Suppressor macrophage treated with lipopolysaccharide for 4 hours (primary cell): Measurements from ENCODE around the gene RTN4R.
"Not testable (repeated sequence)": the region's sequence is repeated elsewhere in the genome, so short reads cannot be mapped to it uniquely, and the experiment has no call there.

Source experiments
- DNase-seq: peaks from one replicate; pipeline ENCODE4 v3.0.0-alpha.2; 2020

The RTN4R gene

DNA sequence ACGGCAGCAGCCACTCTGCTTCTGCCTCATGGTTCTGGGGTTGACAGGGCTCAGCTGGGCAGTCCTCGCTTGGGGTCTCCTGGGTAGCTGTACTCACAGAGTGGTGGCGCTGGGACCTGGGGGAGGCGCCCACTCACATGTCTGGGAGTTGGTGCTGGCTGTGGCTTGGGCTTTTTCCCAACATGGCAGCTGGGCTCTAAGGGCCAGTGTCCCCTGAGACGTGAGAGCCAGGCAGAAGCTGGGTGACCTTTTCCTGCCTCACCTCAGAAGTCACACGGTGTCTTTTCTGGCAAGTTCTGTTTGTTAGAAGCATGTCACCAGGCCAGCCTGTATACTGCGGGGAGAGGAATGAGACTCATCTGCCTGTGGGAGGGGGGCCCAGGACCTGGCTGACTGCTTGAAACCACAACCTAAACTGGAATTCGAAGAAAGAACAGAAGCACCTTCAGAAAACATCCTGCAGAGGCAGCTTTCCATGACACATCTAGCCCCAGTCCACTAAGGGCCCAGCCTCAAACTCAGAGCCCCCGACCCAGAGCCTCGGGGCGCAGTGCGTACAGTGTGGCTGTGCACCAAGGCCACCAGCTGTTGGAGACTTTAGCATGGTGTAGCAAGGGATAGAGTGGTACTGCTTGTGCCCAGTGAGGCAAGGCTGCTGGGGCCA is 37.2 kb upstream of the RTN4R start:
- not testable (repeated sequence) for DNase-seq

DNA sequence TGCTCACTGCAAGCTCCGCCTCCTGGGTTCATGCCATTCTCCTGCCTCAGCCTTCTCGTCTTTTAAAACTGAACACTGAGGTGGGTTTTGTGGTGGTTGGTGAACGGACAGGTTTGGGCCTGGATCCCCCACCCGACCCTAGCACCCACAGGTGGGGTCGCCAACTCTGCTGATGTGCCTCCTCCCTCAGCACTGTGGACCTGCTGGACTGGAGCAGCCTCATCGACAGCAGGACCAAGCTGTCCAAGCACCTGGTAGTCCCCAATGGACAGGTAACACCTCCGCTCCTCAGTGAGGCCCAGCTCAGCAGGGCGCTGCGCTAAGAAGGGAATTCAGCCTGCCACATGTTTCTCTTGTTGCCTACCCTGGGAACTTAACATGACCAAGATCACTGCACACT is 36.5 kb upstream of the RTN4R start:
- DNase-seq, result no peak

DNA sequence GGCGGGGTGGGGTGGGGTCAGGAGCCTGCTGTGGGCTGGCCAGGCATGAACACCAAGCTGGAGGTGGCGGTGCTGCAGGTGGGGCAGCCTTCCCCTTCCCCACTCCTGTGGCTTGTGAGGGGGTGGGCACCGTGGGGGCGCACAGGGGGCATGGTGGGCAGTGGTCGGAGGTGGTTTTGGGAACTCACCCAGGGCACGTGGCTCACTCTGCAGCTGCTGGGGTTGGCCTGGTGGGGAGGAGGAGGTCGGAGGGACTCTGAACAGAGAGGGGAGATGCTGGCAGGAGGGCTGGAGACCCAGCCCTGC is 35.1 kb upstream of the RTN4R start:
- not testable (repeated sequence) for DNase-seq

DNA sequence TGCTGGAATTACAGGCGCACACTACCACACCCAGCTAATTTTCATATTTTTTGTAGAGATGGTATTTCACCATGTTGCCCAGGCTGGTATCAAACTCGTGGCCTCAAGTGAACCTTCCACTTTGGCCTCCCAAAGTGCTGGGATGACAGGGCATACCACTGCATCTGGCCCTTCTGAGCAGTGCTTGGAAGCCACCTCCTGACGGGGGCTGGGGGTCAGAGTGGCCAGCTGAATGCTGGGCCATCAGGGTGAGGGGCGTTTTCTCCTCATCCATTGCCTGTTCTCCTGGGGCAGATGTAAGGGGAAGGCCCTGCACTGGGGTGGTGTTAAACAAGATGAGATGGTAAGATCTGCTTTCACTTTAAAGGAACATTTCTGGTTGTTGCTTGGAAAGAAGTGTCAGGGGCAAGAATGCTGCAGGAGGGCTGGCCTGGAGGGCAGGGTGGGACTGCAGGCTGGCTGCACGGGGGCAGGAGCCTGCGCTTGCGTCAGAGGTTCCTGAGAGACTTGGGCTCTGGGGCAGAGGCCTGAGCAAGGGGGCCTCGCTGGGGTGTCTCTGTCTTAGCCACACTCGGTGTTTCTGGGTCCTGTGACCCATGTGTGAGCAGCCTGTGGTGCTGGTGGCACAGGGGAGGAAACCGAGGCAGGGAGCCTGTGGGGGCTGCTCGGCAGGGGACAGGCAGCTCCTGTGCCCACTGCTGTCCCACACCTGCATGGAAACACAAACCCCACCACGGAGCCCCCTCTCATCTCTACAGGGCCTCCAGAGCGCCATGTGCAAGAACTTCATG is 34.5 kb upstream of the RTN4R start:
- DNase-seq, result no peak

DNA sequence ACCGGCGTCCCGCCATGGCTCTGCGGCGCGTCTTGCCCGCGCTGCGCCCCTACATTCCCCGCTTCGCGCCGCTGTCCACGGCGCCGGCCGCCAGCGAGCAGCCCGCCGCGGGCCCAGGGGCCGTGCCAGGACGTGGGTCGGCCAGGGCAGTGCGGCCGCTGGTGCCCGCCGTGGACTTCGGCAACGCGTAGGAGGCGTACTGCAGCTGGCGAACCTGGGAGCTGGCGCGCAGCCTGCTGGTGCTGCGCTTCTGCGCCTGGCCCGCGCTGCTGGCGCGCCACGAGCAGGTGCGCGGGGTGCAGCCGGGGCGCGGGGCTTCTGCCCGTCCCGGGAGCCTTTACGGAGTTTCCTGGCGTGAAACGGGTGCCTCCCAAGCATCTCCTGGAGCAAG is 31.6 kb upstream of the RTN4R start:
- DNase-seq, result no peak

DNA sequence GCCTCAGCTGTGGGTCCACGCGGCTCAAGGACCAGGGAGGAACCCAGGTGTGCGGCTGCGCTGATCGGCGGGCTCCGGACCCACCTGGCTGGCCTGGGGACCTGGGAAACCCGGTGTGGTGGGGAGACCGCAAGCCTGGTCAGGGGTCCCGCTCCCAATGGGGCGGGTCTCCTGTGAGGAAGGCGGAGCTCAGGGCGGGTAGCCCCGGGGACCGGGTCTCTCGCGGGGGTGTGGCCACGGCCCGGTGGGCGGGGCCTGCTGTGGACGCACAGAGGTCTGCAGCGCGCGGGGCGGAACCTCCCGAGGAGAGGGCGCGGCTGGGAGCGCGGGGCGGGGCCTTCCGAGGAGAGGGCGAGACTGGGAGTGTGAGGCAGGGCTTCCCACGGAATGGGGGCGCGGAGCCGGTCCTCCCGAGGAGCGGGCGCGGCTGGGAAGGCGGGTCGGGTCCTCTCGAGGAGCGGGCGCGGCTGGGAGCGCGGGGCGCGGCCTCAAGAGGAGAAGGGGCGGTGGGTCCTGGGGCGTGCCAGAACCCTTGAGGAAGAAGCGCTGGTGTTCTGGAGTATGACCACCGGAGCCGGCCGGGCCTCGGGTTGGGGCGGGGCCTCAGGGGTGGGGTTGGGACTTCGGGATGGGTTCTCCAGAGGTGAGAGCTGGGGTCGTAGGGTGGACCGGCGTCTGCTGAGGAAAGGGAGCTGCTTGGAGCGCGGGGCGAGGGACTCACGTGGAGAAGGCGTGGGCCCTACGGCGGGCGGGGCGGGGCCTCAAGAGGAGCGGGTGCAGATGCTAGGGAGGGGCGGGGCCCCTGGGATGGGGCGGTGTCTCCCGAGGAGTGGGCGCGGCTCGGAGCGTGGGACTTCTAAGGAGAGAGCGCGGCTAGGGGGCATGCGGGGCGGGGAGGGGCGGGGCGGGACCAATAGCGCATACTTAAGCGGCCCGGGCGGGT is 31.0 kb upstream of the RTN4R start:
- DNase-seq, result peak; percentile 88

DNA sequence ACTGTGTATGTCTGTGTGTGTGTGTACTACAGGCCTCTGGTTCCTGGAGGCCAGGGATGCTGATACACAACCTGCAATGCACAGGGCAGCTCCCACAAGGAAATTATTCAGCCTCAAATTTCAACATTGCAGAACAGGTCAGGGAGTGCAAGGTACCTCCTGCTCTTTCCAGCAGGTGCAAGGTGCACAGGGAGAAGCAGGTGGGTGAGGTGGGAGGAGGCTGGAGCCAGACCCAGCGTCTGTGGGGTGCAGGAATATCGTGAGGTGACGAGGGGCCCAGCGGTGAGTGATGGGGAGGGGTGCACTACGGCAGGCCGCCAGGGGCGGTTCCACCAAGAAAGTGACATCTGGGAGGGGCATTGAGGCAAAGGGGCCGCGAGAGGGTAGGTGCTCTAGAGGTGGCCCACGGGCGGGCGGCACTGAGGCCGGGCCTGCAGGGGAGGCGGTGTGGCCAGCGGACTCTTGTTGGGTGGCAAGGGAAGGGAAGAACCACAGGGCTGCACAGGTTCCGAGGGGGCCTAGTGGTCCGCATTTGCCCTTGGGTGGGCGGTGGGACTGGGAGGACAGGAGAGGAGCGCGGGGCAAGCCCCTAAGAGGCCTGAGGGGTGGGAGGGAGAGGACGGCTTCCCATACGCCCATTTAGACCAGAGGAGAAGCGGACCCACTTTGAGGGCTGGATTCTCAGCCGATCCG is 30.1 kb upstream of the RTN4R start:
- no peak for DNase-seq

DNA sequence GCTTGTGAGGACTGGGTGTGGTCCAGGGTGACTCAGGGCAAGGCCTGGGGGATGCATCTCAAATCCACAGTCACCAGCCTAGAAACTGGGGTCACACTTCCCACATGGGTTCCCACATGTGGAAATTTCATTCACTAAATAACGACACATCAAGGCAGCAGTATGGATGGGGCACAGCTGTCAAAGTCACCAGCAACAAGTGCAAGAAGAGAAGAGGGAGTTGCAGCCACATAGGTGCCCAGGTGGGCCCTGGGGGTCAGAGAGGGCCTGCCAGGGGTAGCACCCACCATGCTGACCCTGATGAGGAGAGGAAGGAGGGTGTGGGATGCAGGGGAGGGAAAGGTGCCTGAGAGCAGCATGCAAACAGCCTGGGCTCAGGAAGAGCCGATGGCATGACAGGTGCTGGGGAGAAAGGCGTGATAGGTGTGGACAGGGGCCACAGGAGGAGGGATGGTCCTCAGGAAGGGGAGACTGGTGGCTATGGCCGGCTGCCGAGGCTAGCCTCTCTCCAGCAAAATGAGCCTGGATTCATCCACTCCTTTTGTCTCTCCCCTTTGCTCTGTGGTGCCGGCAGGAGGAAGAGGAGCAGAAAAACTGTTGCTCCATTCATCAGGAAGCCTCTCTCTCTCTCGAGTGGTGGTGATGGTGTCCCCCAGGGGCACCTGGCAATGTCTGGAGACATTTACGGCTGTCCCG is 29.4 kb upstream of the RTN4R start:
- DNase-seq, result no peak

DNA sequence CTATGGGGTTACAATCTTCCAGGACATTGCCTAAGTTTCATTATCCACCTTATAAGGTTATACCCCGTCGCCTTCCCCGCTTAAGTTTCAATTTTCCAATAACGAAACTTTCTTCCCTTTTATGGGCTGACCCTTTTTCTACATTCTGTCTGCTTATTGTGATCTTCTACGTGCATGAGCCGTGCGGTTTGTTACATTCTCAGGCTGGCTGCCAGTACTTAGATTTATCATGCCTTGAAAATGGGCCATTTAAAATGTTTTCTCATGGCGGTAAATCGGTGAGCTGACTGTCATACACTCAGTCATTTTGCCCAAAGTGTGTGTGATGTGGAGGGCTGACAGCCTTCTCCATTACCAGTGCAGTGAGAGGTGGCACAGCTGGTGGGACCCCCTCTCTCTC is 28.5 kb upstream of the RTN4R start:
- peak; percentile 6 for DNase-seq

DNA sequence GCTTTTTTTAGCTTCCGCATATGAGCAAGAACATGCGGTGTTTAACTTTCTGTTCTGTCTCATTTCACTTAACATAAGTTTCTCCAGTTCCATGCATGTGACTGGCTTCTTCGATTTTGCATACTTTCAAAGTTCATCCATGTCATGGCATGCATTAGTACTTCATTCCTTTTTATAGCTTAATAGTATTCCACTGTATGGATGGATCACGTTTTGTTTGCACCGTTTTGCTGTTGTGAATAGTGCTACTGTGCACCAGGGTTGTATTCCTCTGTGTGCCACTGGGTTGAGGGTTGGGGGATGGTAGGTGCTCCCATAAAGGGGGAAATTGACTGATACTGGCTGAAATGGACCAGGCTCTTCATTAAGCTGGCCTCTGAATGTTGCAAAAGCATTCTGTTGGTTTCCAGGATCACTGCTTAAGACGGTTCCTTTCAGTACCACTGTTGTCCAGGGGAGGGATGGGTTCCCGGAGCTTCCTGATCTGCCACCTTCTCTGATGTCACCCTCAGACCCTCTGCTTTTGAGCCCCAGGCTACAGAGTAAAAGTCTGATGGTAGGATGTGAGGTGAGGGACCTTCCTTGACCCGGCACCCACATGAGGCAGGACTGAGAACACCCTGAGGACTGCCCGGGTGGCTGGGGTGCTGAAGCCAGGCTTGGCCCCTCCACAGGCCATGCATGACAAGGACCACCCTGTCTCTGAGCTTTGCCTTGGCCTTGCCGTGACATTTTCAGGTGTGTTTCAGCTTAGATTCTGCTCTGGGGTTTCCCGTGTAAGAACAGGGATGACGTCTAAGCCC is 27.3 kb upstream of the RTN4R start:
- DNase-seq, result no peak

DNA sequence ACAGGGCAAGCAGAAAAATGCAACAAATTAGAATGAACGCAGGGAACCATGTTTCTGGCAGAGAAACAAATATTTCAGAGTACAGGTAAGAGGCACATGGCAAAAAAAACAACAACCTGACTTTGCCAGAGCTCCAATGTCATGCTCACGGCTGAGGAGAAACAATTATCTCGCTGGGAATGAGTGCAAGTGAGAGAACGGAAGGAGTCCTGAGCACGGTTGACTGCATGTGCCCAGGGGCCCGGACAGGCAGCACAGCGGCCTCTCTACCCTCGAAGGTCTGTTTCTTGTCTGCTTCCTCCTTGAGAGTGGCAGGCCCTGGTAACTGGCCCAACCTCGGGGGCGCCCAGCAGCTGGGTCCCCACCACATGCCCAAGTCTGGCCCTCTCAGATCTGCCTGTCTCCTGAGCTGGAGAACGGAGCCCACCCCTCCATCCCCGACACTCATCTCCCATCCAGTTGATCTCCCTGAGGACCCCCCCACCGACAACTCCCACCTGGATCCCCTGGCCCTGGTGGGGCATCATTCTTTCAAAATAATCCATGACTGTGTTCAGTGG is 24.6 kb upstream of the RTN4R start:
- no peak for DNase-seq

DNA sequence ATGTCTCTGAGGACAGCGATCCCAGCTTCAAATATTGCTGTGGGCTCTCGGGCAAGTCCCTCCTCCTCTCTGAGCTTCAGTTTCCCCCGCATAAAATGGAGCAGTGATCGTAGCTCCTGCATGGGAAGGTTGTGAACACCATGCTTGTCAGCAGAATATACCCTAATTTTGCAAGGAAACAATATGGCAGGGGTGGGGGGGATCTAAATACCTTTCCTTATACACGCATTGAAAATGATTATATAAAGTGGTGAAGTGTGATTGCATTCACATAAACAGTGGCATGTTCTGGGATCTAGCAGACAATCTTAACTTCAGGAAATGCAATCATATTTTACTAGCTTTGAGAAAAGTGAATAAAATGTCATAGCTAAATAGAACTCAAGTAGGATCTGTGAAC is 24.0 kb upstream of the RTN4R start:
- DNase-seq, result no peak

DNA sequence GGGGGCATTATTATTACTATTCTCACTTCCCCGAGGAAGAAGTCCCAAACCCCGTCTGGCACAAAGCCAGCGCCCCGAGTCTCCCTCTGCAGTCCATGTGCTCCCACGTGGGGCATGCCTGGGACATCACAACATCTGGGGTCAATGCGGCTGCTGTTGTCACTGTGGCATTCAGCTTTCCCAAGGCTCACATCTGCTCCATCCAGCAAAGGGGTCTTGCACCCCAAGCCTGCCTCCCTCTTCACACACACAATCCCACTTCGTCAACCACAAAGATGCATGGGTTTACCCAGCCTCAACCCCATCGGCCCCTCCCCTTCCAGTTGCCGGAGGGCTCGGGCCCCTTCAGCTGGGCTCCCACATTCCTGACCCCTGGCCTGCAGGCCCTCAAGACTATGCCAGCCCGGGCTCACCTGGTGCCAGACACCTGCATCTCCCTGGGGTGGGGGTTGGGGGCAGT is 23.5 kb upstream of the RTN4R start:
- no peak for DNase-seq

DNA sequence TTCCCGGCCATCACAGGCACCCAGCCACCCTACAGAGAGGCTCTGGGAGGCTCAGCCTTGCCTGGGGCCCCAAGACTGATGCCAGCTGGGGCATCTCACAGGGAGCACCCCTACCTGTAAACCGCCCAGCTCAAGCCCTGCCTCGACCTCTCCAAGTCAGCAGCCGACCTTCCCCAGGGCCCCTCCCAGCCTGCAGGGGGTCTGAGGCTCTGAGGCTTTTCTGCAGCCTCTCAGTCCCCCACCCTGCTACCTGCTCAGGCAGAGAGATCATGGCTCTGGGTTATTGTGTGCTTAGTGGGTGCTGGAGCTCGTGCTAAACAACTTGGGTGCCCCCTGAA is 23.1 kb upstream of the RTN4R start:
- DNase-seq, result no peak

DNA sequence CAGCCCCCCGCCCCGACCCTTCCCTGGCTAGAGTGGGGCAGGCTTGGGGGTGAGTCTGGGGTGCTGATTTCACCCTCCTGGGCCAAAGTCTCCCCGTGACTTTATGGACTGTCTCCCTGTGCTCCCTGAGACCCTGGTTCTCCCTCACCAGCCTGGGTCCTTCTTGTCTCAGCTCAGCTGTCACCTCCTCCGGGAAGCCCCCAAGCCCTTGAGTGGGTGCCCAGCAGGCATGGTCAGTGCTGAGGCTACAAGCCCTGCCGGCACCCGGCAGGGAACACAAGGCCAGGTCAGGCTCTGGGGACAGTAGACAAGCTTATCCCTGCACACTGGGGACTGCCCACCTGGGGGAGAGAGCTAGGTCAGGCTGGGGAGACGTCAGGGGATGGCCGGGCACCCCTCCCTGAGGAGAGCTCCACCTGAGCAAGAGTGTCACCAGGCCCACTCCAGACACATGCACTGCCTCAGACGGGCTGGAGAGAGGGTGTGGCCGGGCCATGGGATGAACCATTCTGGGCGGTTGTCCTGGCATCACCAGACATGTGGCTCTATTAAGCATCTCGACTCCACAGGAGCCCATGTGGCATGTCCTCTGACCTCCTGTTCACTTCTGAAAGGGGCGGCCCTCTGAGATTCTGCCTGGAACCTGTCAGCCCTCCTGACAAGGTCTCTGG is 22.6 kb upstream of the RTN4R start:
- DNase-seq, result no peak

DNA sequence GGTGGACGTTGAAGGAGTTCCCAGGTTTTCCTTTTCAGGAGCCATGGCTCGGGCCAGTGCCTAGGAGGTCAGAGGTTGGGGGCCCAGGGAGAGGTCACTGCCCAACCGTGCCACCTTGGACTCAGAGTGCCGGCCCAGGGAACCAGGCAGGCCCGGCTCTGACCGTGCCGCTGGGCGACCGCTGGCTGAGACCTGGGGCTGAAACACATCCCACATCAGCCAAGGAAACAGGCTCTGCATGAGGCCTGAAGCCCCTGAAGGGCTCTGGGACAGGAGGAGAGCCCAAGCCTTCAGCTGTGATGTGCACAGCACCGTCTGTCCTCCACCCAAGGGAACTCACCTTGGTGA is 21.9 kb upstream of the RTN4R start:
- DNase-seq, result no peak

DNA sequence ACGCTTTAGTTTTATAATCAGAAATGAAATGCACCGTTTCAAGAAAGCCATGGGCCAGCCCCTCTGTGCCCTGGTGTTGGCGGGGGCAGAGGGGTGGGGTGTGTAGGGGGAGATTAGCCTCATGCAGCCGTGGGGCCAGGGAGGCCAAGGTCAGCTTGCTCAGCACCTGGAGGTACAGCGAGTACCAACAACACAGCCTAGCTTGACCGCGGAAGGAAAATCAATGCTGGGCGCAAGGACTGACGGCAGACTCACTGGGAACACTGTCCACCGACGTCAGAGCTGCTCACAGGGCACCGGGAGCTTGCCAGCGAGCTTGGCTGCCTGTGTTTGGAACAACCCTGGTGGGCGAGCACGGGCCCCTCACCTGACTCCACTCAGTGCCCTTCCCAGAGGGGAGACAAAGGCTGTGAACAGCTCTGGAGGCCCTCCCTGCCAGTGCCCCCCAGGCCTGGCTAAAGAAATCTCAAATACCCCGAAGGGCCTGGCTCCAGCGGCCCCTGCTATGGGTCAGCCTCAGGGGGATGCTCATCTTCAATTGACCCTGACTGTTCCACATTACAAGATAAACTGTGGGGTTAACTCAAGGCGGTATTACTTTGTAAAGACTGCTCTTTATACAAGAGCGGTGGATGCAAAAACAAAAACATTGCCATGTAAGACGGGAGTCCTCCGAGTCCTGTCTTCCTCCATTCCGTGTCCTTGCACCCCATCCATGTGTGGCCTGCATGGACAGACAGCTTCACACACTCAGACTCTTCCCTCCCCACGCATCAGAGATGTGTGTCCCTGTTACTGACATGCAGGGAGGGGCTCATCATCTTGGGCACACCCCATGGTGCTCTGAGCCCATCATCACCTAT is 21.3 kb upstream of the RTN4R start:
- DNase-seq, result not testable (repeated sequence)

DNA sequence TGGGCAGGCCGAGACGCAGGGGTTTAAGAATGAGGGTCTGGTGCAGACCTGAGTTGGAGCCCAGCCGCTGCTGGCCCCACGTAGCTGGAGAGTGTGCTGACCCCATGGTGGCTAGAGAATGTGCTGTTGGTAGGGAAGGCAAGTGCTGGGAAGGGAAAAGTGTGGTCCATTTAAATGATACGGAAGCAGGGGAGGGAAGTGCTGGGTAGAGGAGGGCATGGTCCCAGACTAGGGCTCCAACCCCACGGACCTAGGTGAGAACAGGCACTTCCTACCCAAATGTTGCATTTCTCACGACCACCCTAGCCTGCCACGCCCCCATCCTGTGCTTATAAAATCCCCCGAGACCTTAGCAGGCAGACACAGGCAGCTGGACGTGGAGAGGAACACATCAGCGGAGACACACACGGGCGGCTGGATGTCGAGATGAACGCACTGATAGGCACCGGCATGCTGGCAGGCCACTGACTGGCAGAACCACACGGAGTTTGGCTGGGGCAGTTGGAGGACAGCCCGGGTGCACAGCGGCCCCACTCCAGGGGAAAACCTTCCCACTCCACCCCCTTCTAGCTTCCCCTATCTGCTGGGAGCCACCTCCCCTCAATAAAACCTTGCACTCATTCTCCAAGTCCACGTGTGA is 18.8 kb upstream of the RTN4R start:
- DNase-seq, result not testable (repeated sequence)

DNA sequence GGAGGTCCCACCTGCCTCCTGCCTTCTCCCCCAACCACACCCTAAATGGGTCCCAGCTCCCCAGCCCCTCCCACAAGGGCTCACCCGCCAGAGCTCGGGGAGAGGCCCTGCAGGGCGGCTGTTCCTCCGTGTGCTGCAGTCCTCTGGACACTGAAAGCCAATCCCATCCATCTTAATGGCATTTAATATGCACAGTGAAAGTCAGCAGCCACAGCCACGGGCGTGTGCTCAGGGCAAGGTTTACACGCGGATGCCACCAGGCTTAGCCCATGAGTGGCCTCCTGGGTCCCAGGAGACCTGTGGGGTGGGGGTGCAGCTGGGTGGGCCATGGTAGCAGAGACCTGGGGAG is 18.2 kb upstream of the RTN4R start:
- DNase-seq, result not testable (repeated sequence)
